ENCODE results near the gene PSMC2.
A peak's percentile ranks its signal among the peaks of the same experiment; 100 is the strongest.

The PSMC2 gene

DNA sequence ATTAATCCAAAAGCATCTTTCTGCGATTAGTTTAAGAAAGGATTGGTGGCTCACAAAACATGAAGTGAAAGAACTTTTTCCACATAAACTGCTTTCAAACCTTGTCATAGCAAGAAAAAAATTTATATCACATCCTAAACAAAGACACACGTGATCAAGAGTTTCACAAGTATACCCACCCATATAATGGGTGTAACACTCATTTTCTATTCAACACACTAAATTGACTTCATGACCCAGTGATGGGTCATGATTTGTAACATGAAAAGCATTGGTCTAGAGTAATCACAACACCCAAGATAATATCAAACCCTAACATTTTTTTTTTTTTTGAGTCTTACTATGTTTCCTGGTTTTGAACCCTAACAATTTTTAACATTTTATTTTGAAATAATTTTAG is 32.6 kb upstream of the PSMC2 start:
- H3K9me3 Mint-ChIP-seq = no peaks in the 10 kb centered on the region
- no peaks in the 10 kb centered on the region for H3K4me1 Mint-ChIP-seq
- no peak overlapping the region for H3K27ac Mint-ChIP-seq
- no peak overlapping the region for H3K4me3 Mint-ChIP-seq
- TF ChIP-seq CTCF (IDR thresholded peaks at IDR 0.05) = no peak
- DNase-seq = no peak
- H3K36me3 Mint-ChIP-seq (ENCODE audit: low read depth) = peaks cover 73% of the 10 kb centered on the region
- no peaks in the 10 kb centered on the region for H3K27me3 Mint-ChIP-seq (ENCODE audit: low read depth, poor library complexity)

DNA sequence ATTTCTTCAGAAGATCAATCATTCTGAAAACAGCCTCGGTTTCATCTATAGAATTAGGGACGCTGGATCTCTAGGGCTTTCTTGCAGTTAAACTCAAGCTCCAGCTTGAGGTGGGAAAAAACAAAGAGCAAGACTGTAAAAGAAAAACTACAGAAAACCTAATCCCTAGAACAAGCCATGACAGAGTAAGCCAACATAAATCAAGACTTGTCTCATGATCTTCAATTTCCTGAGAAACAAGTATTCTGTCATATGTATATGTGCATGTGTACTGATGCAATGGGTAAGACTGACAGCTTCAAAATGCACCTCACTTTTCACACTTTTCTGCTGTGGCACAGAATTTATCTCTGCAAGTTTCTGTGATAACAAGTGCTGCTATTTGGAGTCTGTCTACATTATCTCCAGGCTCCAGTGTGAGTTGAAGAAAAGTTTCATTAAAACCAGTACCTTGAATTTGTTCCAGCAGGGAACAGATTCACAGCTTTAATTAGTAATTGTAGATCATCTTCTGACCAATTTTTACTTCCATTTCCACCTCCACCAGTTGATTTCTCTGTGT is 31.0 kb upstream of the PSMC2 start:
- Mint-ChIP-seq H3K36me3 (ENCODE audit: low read depth) (peaks cover 67% of the 10 kb centered on the region), H3K9me3 (no peaks in the 10 kb centered on the region), H3K4me3 (no peak overlapping the region), H3K27ac (peak overlapping the region; percentile 47), H3K27me3 (ENCODE audit: low read depth, poor library complexity) (no peaks in the 10 kb centered on the region), H3K4me1 (no peaks in the 10 kb centered on the region)
- no peak for TF ChIP-seq CTCF (IDR thresholded peaks at IDR 0.05)
- DNase-seq = no peak

DNA sequence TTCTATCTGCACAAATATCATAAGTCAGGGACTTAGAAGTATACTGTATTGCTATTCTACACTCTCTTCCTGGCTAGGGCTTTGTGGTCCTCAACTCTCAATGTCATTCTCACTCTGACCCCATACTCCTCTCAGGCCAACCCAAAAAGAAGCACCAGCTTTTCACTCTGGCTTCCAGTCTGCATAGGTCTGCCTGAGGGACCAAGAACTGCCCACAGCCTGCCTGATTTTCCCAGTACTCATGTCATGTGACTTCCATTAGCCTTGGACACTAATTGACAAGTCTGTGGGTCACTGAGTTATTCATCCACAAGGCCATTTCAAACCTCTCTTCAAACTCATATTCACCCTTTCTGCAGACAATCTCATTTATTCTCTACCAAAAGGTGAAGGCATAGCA is 30.4 kb upstream of the PSMC2 start:
- Mint-ChIP-seq H3K27me3 (ENCODE audit: low read depth, poor library complexity) (no peaks in the 10 kb centered on the region), H3K9me3 (no peaks in the 10 kb centered on the region), H3K27ac (peak overlapping the region; percentile 47), H3K4me1 (no peaks in the 10 kb centered on the region), H3K4me3 (no peak overlapping the region), H3K36me3 (ENCODE audit: low read depth) (peaks cover 66% of the 10 kb centered on the region)
- no peak for TF ChIP-seq CTCF (IDR thresholded peaks at IDR 0.05)
- DNase-seq = no peak

GRCh38 chr7:103325744-103326143 is 21.7 kb upstream of the PSMC2 start:
- no peaks in the 10 kb centered on the region for H3K4me1 Mint-ChIP-seq
- no peak for TF ChIP-seq CTCF (IDR thresholded peaks at IDR 0.05)
- no peak overlapping the region for H3K27ac Mint-ChIP-seq
- H3K27me3 Mint-ChIP-seq (ENCODE audit: low read depth, poor library complexity) = no peaks in the 10 kb centered on the region
- DNase-seq = no peak
- H3K36me3 Mint-ChIP-seq (ENCODE audit: low read depth) = peaks cover 39% of the 10 kb centered on the region
- H3K4me3 Mint-ChIP-seq = no peak overlapping the region
- no peaks in the 10 kb centered on the region for H3K9me3 Mint-ChIP-seq

DNA sequence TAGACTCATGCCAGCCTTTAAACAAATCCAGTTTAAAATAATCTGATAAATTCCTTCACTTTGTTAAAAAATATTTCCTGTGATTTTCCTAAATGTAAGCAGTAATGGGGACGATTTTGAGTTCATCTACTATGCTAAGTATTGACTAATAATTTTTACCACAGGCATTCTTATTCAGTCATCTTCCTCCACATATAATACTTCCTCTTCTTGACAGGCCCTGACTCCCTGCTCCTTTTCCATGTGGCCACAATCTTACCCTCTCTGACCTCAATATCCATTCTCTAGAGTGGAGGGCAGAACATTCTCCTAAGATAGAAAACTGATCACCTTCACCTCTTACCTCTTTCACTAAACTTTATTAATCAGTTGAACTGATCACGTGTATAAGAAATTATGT is 10.7 kb upstream of the PSMC2 start:
- no peak for DNase-seq
- Mint-ChIP-seq H3K36me3 (ENCODE audit: low read depth) (peaks cover 76% of the 10 kb centered on the region), H3K9me3 (no peaks in the 10 kb centered on the region), H3K4me3 (no peak overlapping the region), H3K4me1 (peaks cover under 1% of the 10 kb centered on the region), H3K27ac (no peak overlapping the region), H3K27me3 (ENCODE audit: low read depth, poor library complexity) (no peaks in the 10 kb centered on the region)
- TF ChIP-seq CTCF (IDR thresholded peaks at IDR 0.05) = no peak

DNA sequence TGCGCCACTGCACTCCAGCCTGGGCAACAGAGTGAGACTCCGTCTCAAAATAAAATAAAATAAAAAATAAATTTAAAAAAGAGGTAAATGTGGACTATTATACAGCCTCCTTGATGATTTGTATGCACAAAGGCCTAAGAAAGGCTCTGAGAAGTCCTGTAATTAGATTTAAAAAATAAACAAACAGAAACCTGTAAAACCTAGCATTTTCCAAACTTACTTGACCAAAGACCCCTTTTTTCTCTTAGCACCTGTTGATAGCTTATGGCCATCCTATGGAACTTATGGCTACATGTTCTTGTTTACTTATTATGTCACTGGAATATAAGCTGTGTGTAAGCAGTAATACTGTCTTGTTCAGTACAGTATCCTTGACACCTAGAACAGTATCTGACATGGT is 8.6 kb upstream of the PSMC2 start:
- no peak for DNase-seq
- H3K27ac Mint-ChIP-seq = no peak overlapping the region
- H3K27me3 Mint-ChIP-seq (ENCODE audit: low read depth, poor library complexity) = no peaks in the 10 kb centered on the region
- no peak overlapping the region for H3K4me3 Mint-ChIP-seq
- peaks cover 3% of the 10 kb centered on the region for H3K4me1 Mint-ChIP-seq
- no peak for TF ChIP-seq CTCF (IDR thresholded peaks at IDR 0.05)
- H3K36me3 Mint-ChIP-seq (ENCODE audit: low read depth) = peaks cover 64% of the 10 kb centered on the region
- no peaks in the 10 kb centered on the region for H3K9me3 Mint-ChIP-seq

All from nephron progenitor cell (in vitro differentiated cells).